ENCODE measurements around the gene ILF2. TPM values are rescaled to one million over a fixed set of nuclear protein-coding genes. Genes with fewer than 3 reads are reported as not detected.
A peak's percentile ranks its signal among the peaks of the same experiment; 100 is the strongest.

Gene ILF2
- polyA plus RNA-seq, 1 donor (not counting 4 experiments of a cell fraction or from before 2014, with no cell fraction given) = 232 TPM

GRCh38 chr1:153658400-153659174 is 12.2 kb downstream of the ILF2 start, which contains the start of gene SNAPIN:
Gene SNAPIN, plus strand, starts transcription at chr1:153658703. Its CDS starts 41 bp downstream, at chr1:153658744.
- H3K79me2 ChIP-seq (ENCODE audit: control insufficient read depth, insufficient read depth, low read length) = peaks cover 13% of the 10 kb centered on the region
- dilution Hi-C loops (cut with MboI; ENCODE audit: extremely low pct_ligation_motif_present, low sequenced_read_pairs) = no loop called here
- peak within 1 kb of the TSS; percentile 91 for H3K4me2 ChIP-seq (ENCODE audit: control insufficient read depth, extremely low read depth, insufficient read depth, low read depth, low read length)
- TF ChIP-seq EZH2 (IDR thresholded peaks at IDR 0.05; ENCODE audit: low read length) (no peak), CTCF (optimal IDR thresholded peaks at IDR 0.05 in 1 of 3, IDR thresholded peaks at IDR 0.05 in 1 of 3, conservative IDR thresholded peaks at IDR 0.05 in 1 of 3; ENCODE audit: extremely low read depth in 1 of 3, insufficient read depth in 2 of 3, low read length in 3 of 3) (peak in 1 of 3 experiments; percentile 3)
- H2AFZ ChIP-seq (ENCODE audit: control insufficient read depth, low read length) = peak within 1 kb of the TSS; percentile 94
- no peaks in the 10 kb centered on the region for H3K9me3 ChIP-seq (ENCODE audit: control insufficient read depth, low read depth, low read length)
- H3K9ac ChIP-seq (ENCODE audit: control insufficient read depth, extremely low read depth, insufficient read depth, low read length) = peak within 1 kb of the TSS; percentile 86
- DNase-seq (ENCODE audit: low read depth, low spot score) = no peak
- H3K9me1 ChIP-seq (ENCODE audit: control insufficient read depth, extremely low read depth, insufficient read depth, low read length) = no peaks in the 10 kb centered on the region
- H4K20me1 ChIP-seq (ENCODE audit: control insufficient read depth, extremely low read depth, insufficient read depth, low read length) = no peaks in the 10 kb centered on the region
- no peaks in the 10 kb centered on the region for H3K27me3 ChIP-seq (ENCODE audit: control insufficient read depth, extremely low read depth, insufficient read depth, low read length)
- FAIRE-seq = no peak
- peak within 1 kb of the TSS; percentile 80 for H3K27ac ChIP-seq (ENCODE audit: control insufficient read depth, insufficient read depth, low read length)
- peak within 1 kb of the TSS; percentile 69 to 97 (median 94) for H3K4me3 ChIP-seq (ENCODE audit: control insufficient read depth in 2 of 3, extremely low read depth in 1 of 3, insufficient read depth in 2 of 3, low read depth in 1 of 3, low read length in 3 of 3)
- peaks cover 4% of the 10 kb centered on the region for H3K4me1 ChIP-seq (ENCODE audit: control insufficient read depth, extremely low read depth, insufficient read depth, low read length)
- peaks cover 13 to 18% of the 10 kb centered on the region in 2 experiments for H3K36me3 ChIP-seq (ENCODE audit: control insufficient read depth in 2 of 2, extremely low read depth in 1 of 2, insufficient read depth in 2 of 2, low read length in 2 of 2)

- Histone ChIP-seq H2AFZ (ENCODE audit: control insufficient read depth, low read length) (no peak overlapping the region), H3K27ac (ENCODE audit: control insufficient read depth, insufficient read depth, low read length) (no peak overlapping the region), H3K36me3 (ENCODE audit: control insufficient read depth in 2 of 2, extremely low read depth in 1 of 2, insufficient read depth in 2 of 2, low read length in 2 of 2) (no peaks in the 10 kb centered on the region), H3K4me3 (ENCODE audit: control insufficient read depth in 2 of 3, extremely low read depth in 1 of 3, insufficient read depth in 2 of 3, low read depth in 1 of 3, low read length in 3 of 3) (no peak overlapping the region), H3K9me1 (ENCODE audit: control insufficient read depth, extremely low read depth, insufficient read depth, low read length) (no peaks in the 10 kb centered on the region), H3K9ac (ENCODE audit: control insufficient read depth, extremely low read depth, insufficient read depth, low read length) (no peak overlapping the region), H3K79me2 (ENCODE audit: control insufficient read depth, insufficient read depth, low read length) (peaks cover 13% of the 10 kb centered on the region), H3K9me3 (ENCODE audit: control insufficient read depth, low read depth, low read length) (no peaks in the 10 kb centered on the region), H3K27me3 (ENCODE audit: control insufficient read depth, extremely low read depth, insufficient read depth, low read length) (no peaks in the 10 kb centered on the region), H3K4me2 (ENCODE audit: control insufficient read depth, extremely low read depth, insufficient read depth, low read depth, low read length) (no peak overlapping the region), H3K4me1 (ENCODE audit: control insufficient read depth, extremely low read depth, insufficient read depth, low read length) (peaks cover 12% of the 10 kb centered on the region), H4K20me1 (ENCODE audit: control insufficient read depth, extremely low read depth, insufficient read depth, low read length) (no peaks in the 10 kb centered on the region)
- FAIRE-seq = no peak
- dilution Hi-C loops (cut with MboI; ENCODE audit: extremely low pct_ligation_motif_present, low sequenced_read_pairs) = no loop called here
- TF ChIP-seq EZH2 (IDR thresholded peaks at IDR 0.05; ENCODE audit: low read length) (no peak), CTCF (optimal IDR thresholded peaks at IDR 0.05 in 1 of 3, IDR thresholded peaks at IDR 0.05 in 1 of 3, conservative IDR thresholded peaks at IDR 0.05 in 1 of 3; ENCODE audit: extremely low read depth in 1 of 3, insufficient read depth in 2 of 3, low read length in 3 of 3) (no peak)
- DNase-seq (ENCODE audit: low read depth, low spot score) = no peak
Observed at GRCh38 chr1:153655333-153655732, 15.5 kb downstream of the ILF2 start.

Data from keratinocyte (primary cell).